K562 (cell line): Measurements from ENCODE around the gene KRTAP10-9. TPM values are rescaled to one million over a fixed set of nuclear protein-coding genes. Genes with fewer than 3 reads are reported as not detected.

Experiments used
- ATAC-seq: fragments of 200-7000 bp; cut with Tn5 transposase; 3 replicates; pipeline ENCODE4 v1.9.1; 2020; ENCODE audit warnings: moderate library complexity
- BruUV-seq: library from RNA; stranded (reverse); fragments of 400-500 nt; replicated peaks from 2 replicates; lab custom pipeline; 2021; lab: Mats Ljungman, UMichigan
- CTCF ChIA-PET: fragments of 300-600 bp; formaldehyde crosslinking; extraction: SDS; loops from one replicate; lab custom pipeline; 2021; ENCODE audit warnings: low intra/inter-chr PET ratio; lab: Yijun Ruan, JAX
- POLR2A ChIA-PET: fragments of 300-600, 350-650 bp; sonication (Branson Sonifier 250); formaldehyde crosslinking; extraction: SDS; loops from one replicate; lab custom pipeline; 2021; ENCODE audit warnings: antibody characterized with exemption, inconsistent platforms; lab: Yijun Ruan, JAX
- DNase-seq, 4 experiments: peaks; one replicate each; pipeline versions ENCODE4 v3.0.0 to v3.0.0-alpha.2; 2011 to 2018; ENCODE audit warnings: low spot score in 3 of 4, mixed read lengths in 3 of 4; ENCODE audit errors: extremely low read depth in 1 of 4
- FAIRE-seq: peaks from 2 replicates; lab custom pipeline; 2011; peaks lifted over from hg19 to GRCh38; lab: Jason Lieb, UNC
- H2AFZ ChIP-seq: 2 replicates; pipeline ENCODE4 v1.6.0; 2011; ENCODE audit warnings: low read depth, low read length, control low read depth, inconsistent platforms
- H3K27ac ChIP-seq: fragments of 200-600 bp; 3 replicates; pipeline ENCODE4 v1.8.0; 2011; ENCODE audit warnings: low read depth, mild to moderate bottlenecking, control low read depth, inconsistent platforms, low read length, moderate library complexity, mixed read lengths; ENCODE audit errors: extremely low read depth
- H3K27me3 ChIP-seq, 2 experiments: fragments of 300-600 bp in 1 of 2; 2 replicates in 1 of 2; 3 replicates in 1 of 2; pipeline versions ENCODE4 v1.6.0 to v1.8.0; 2011; ENCODE audit warnings: inconsistent platforms in 2 of 2, low read length in 2 of 2, mild to moderate bottlenecking in 1 of 2, mixed read lengths in 1 of 2, moderate library complexity in 1 of 2; ENCODE audit not compliant: control insufficient read depth in 2 of 2, insufficient read depth in 2 of 2
- H3K36me3 ChIP-seq: fragments of 300-600 bp; 3 replicates; pipeline ENCODE4 v1.8.0; 2011; ENCODE audit warnings: mild to moderate bottlenecking, low read length, inconsistent platforms; ENCODE audit not compliant: control insufficient read depth, insufficient read depth
- H3K4me1 ChIP-seq, 2 experiments: fragments of 200-600 bp in 1 of 2; replicated peaks in 1 of 2; 2 replicates in 1 of 2; 3 replicates in 1 of 2; pipeline versions ENCODE4 v1.5.1 to v1.8.0; 2011; ENCODE audit warnings: inconsistent platforms in 2 of 2, low read length in 2 of 2, mild to moderate bottlenecking in 1 of 2, mixed read lengths in 1 of 2, moderate library complexity in 1 of 2; ENCODE audit not compliant: control insufficient read depth in 2 of 2, insufficient read depth in 2 of 2
- H3K4me2 ChIP-seq: 2 replicates; pipeline ENCODE4 v1.6.1; 2011; ENCODE audit warnings: low read length, control low read depth, inconsistent platforms, mixed read lengths; ENCODE audit not compliant: insufficient read depth
- H3K4me3 ChIP-seq: fragments of 200-600 bp; sonication (generic), shearing (Covaris generic); 2 replicates; pipeline ENCODE4 v1.5.1; 2016; ENCODE audit warnings: control low read depth, inconsistent platforms
- H3K79me2 ChIP-seq: fragments of 200-600 bp; 3 replicates; pipeline ENCODE4 v1.8.0; 2011; ENCODE audit warnings: low read length, inconsistent platforms; ENCODE audit not compliant: control insufficient read depth, insufficient read depth
- H3K9ac ChIP-seq, 2 experiments: 2 replicates each; pipeline versions ENCODE4 v1.6.0 to v1.6.1; 2011; ENCODE audit warnings: low read depth in 2 of 2, low read length in 2 of 2, control low read depth in 1 of 2, inconsistent platforms in 1 of 2, mild to moderate bottlenecking in 1 of 2, mixed read lengths in 1 of 2; ENCODE audit not compliant: insufficient read depth in 1 of 2
- H3K9me1 ChIP-seq: one replicate; pipeline ENCODE4 v1.6.0; 2011; ENCODE audit warnings: inconsistent platforms, mild to moderate bottlenecking, low read length, moderate library complexity; ENCODE audit not compliant: control insufficient read depth, insufficient read depth
- H3K9me3 ChIP-seq: replicated peaks from 2 replicates; pipeline ENCODE4 v1.5.1; 2011; ENCODE audit warnings: low read depth, low read length, inconsistent platforms; ENCODE audit not compliant: control insufficient read depth, insufficient read depth
- H4K20me1 ChIP-seq: replicated peaks from 2 replicates; pipeline ENCODE4 v1.6.1; 2011; ENCODE audit warnings: low read length, inconsistent platforms, mixed read lengths; ENCODE audit not compliant: control insufficient read depth, insufficient read depth
- CBX3 ChIP-seq, 2 experiments: IDR thresholded peaks; 1 replicate in 1 of 2; 2 replicates in 1 of 2; pipeline ENCODE4 v1.6.1; 2012; ENCODE audit warnings: inconsistent platforms in 2 of 2, low read length in 2 of 2, borderline replicate concordance in 1 of 2, control low read depth in 1 of 2
- CBX5 ChIP-seq: IDR thresholded peaks from 2 replicates; pipeline ENCODE4 v1.6.1; 2014; ENCODE audit warnings: low read depth, borderline replicate concordance
- GATAD2B ChIP-seq: fragments of 450-650 bp; IDR thresholded peaks from 2 replicates; pipeline ENCODE4 v1.6.1; 2017; ENCODE audit warnings: mild to moderate bottlenecking, borderline replicate concordance
- POLR3G ChIP-seq: IDR thresholded peaks from 2 replicates; pipeline ENCODE4 v1.6.1; 2011; ENCODE audit not compliant: insufficient read length, insufficient replicate concordance; ENCODE audit errors: extremely low read depth
- TEAD4 ChIP-seq, 2 experiments: sonication (generic) in 1 of 2; formaldehyde crosslinking in 1 of 2; IDR thresholded peaks; 2 replicates each; pipeline versions ENCODE4 v1.6.1 to v1.8.0; 2012 to 2022; ENCODE audit warnings: borderline replicate concordance in 1 of 2, inconsistent platforms in 1 of 2, low read length in 1 of 2, mild to moderate bottlenecking in 1 of 2, missing genetic modification reagents in 1 of 2
- TRIM28 ChIP-seq: fragments of 450-650 bp; IDR thresholded peaks from 2 replicates; pipeline ENCODE4 v1.6.1; 2017
- ZKSCAN3 ChIP-seq: fragments of 250-450 bp; sonication (Bioruptor Pico); IDR thresholded peaks from 2 replicates; pipeline ENCODE4 v1.4.0; 2020
- ZNF134 ChIP-seq: fragments of 250-450 bp; sonication (Bioruptor Pico); conservative IDR thresholded peaks from 2 replicates; pipeline ENCODE4 v1.4.0; 2020
- in situ Hi-C: fragments of 300-500 bp; cut with MboI; formaldehyde crosslinking; loops from 4 replicates; pipeline ENCODE4 v1.15.0; 2018; ENCODE audit warnings: inconsistent platforms, mixed read lengths
- intact Hi-C: fragments of 100-400 bp; cut with micrococcal nuclease; formaldehyde crosslinking; loops from 2 replicates; pipeline ENCODE4 v1.14.2; 2022
- polyA plus RNA-seq, 8 experiments: library from polyadenylated mRNA; depleted of rRNA in 4 of 8; stranded (reverse) in 5 of 8; unstranded in 3 of 8; fragments of >200 nt; fragmentation: Nextera tagmentation in 2 of 8; fragmentation: Illumina TruSeq in 1 of 8; extraction: Ambion mirVana in 2 of 8; extraction: Trizol in 1 of 8; gene quantifications; 2 replicates each; pipeline versions ENCODE4 v1.2.1 to v1.2.3, GENCODE V29; 2011 to 2014; ENCODE audit warnings: inconsistent platforms in 1 of 8, missing spikeins in 1 of 8
- total RNA-seq, 7 experiments: library from RNA; depleted of rRNA in 6 of 7; stranded (reverse); fragments of >200 nt in 6 of 7; fragmentation: Illumina TruSeq in 2 of 7; extraction: Trizol in 2 of 7; gene quantifications; 2 replicates each; pipeline versions ENCODE4 v1.2.1 to v1.2.3, GENCODE V29; 2011 to 2021; ENCODE audit warnings: low replicate concordance in 1 of 7
- TF ChIP-seq, protein P1 (sequence below): fragments of 450-650 bp; IDR thresholded peaks from 2 replicates; pipeline ENCODE4 v1.6.1; 2018; ENCODE audit warnings: mild to moderate bottlenecking, low read depth; ENCODE audit not compliant: partially characterized antibody
- TF ChIP-seq, protein P2 (sequence below): IDR thresholded peaks from 2 replicates; pipeline ENCODE4 v1.6.1; 2016; ENCODE audit warnings: missing genetic modification characterization, missing compliant biosample characterization
- TF ChIP-seq, protein P3 (sequence below): fragments of 450-650 bp; conservative IDR thresholded peaks from 2 replicates; pipeline ENCODE4 v1.6.1; 2016; ENCODE audit warnings: missing genetic modification characterization, low read depth, mild to moderate bottlenecking, control low read depth, missing compliant biosample characterization

KRTAP10-9 gene
- total and polyA plus RNA-seq, 9 of the 15 experiments (the other 6 are each of a cell fraction or from before 2014, with no cell fraction given): not detected

DNA sequence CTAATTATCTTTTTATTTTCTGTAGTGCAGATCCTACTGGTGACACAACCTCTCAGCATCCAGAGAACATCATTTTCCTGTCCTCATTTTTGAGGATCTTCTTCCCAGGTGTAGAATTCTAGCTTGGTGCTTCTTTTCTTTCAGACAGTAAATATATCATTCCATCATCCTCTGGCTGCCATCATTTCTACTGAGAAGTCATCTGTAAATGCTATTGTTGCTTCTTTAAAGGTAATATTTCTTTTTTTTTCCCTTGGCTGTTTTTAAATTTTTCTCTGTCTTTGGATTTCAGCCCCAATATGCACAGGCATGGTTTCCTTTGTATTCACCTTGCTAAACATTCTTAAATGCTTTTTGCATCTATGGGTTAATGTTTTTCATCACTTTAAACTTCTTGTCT, 3.3 kb upstream of the KRTAP10-9 start:
- no peak overlapping the region for H3K9ac ChIP-seq
- no peaks in the 10 kb centered on the region for H3K9me3 ChIP-seq
- H3K36me3 ChIP-seq: no peaks in the 10 kb centered on the region
- FAIRE-seq (no peak), ATAC-seq (no peak), DNase-seq (no peak)
- peaks cover 0 to 6% of the 10 kb centered on the region in 2 experiments; a peak in 1 of 5 replicates for H3K27me3 ChIP-seq
- H3K4me3 ChIP-seq: no peak overlapping the region
- H3K27ac ChIP-seq: no peak overlapping the region
- H3K4me1 ChIP-seq: no peaks in the 10 kb centered on the region
- no TSS peak for BruUV-seq
- in situ Hi-C loops: no loop called here
- no peaks in the 10 kb centered on the region for H3K79me2 ChIP-seq
- intact Hi-C loops: no loop called here
- ChIA-PET POLR2A (interaction anchor here (0.6 kb wide), 2 partner anchors 11 to 355 kb away, joined by 3 to 5 read pairs; no protein-coding TSS in a partner anchor), CTCF (no interaction called here)
- no peak overlapping the region for H2AFZ ChIP-seq
- TF ChIP-seq, protein P1, sequence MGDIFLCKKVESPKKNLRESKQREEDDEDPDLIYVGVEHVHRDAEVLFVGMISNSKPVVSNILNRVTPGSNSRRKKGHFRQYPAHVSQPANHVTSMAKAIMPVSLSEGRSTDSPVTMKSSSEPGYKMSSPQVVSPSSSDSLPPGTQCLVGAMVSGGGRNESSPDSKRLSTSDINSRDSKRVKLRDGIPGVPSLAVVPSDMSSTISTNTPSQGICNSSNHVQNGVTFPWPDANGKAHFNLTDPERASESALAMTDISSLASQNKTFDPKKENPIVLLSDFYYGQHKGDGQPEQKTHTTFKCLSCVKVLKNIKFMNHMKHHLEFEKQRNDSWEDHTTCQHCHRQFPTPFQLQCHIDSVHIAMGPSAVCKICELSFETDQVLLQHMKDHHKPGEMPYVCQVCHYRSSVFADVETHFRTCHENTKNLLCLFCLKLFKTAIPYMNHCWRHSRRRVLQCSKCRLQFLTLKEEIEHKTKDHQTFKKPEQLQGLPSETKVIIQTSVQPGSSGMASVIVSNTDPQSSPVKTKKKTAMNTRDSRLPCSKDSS: peak; percentile 18
- no peak for TF ChIP-seq GATAD2B
- TF ChIP-seq ZKSCAN3 (CRISPR knock-in tag): no peak
- no peak for TF ChIP-seq POLR3G
- peak in 1 of 2 experiments; percentile 86; a peak in 2 of 3 replicates for TF ChIP-seq CBX3 (IDR thresholded peaks at IDR 0.05; ENCODE audit: borderline replicate concordance in 1 of 2, low read length in 2 of 2)
- TF ChIP-seq CBX5: 0 out of 2 replicates have a peak, but pooled peaks have one; percentile 66
- no peak for TF ChIP-seq TEAD4 (IDR thresholded peaks at IDR 0.05; ENCODE audit: low read length)
- no peak for TF ChIP-seq TEAD4 (CRISPR knock-in tag; IDR thresholded peaks at IDR 0.05; ENCODE audit: borderline replicate concordance)
- TF ChIP-seq TRIM28: peak; percentile 96
- no peak for TF ChIP-seq ZNF134 (CRISPR knock-in tag)
- TF ChIP-seq, protein P2, sequence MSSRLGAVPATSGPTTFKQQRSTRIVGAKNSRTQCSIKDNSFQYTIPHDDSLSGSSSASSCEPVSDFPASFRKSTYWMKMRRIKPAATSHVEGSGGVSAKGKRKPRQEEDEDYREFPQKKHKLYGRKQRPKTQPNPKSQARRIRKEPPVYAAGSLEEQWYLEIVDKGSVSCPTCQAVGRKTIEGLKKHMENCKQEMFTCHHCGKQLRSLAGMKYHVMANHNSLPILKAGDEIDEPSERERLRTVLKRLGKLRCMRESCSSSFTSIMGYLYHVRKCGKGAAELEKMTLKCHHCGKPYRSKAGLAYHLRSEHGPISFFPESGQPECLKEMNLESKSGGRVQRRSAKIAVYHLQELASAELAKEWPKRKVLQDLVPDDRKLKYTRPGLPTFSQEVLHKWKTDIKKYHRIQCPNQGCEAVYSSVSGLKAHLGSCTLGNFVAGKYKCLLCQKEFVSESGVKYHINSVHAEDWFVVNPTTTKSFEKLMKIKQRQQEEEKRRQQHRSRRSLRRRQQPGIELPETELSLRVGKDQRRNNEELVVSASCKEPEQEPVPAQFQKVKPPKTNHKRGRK: 0 out of 2 replicates have a peak, but pooled peaks have one; percentile 26
- TF ChIP-seq, protein P3, sequence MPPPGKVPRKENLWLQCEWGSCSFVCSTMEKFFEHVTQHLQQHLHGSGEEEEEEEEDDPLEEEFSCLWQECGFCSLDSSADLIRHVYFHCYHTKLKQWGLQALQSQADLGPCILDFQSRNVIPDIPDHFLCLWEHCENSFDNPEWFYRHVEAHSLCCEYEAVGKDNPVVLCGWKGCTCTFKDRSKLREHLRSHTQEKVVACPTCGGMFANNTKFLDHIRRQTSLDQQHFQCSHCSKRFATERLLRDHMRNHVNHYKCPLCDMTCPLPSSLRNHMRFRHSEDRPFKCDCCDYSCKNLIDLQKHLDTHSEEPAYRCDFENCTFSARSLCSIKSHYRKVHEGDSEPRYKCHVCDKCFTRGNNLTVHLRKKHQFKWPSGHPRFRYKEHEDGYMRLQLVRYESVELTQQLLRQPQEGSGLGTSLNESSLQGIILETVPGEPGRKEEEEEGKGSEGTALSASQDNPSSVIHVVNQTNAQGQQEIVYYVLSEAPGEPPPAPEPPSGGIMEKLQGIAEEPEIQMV (tag): no peak
- H3K9me1 ChIP-seq: no peaks in the 10 kb centered on the region
- no peak overlapping the region for H3K4me2 ChIP-seq
- no peaks in the 10 kb centered on the region for H4K20me1 ChIP-seq
